HG03159 (cell line): ENCODE measurements around the gene SLC25A17.
"Not testable (repeated sequence)": the region's sequence is repeated elsewhere in the genome, so short reads cannot be mapped to it uniquely, and the experiment has no call there.

Source experiments
- ATAC-seq: cut with Tn5 transposase; IDR thresholded peaks from one replicate; pipeline ENCODE4 v1.9.1; 2021; ENCODE audit warnings: mild to moderate bottlenecking, moderate library complexity; ENCODE audit not compliant: unreplicated experiment

The SLC25A17 gene

GRCh38 chr22:40818747-40819598 is at the start of gene SLC25A17:
SLC25A17 (minus strand) TSS chr22:40819346; CDS start chr22:40819248, 98 bp downstream.
- ATAC-seq: peak; percentile 71

- ATAC-seq: not testable (repeated sequence)
Observed at GRCh38 chr22:40868379-40868778, 49.2 kb upstream of the SLC25A17 start.

- no peak for ATAC-seq
Observed at GRCh38 chr22:40867109-40867508, 48.0 kb upstream of the SLC25A17 start.

- ATAC-seq: no peak
Observed at GRCh38 chr22:40862537-40862936, 43.4 kb upstream of the SLC25A17 start.

DNA sequence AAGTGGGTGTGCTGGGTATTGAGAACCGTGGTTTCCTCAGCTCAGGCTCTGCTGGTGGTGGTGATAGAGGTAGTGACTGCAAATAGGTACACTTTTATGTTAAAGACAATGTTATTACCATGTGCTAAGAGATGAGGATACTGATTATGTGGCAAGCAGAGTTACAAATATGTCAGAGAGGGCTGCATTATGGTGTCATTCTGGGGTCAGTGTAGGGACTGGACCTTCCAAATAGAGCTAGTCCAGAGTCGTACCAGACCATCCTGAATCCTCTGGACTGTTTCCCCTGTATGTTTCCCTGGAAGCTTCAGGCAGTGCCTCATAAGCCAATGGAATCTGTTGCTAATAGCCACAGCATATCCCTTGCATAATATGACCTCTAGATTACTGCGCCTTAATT is 42.9 kb upstream of the SLC25A17 start, which contains the start of gene DNAJB7:
Gene DNAJB7 (minus strand): TSS at position 101 of the 400 bp plus-strand sequence. CDS start 119 bp downstream, outside the sequence.
- no peak for ATAC-seq

- ATAC-seq: no peak
Observed at GRCh38 chr22:40857309-40857855, 38.2 kb upstream of the SLC25A17 start.

GRCh38 chr22:40856513-40857308 is 37.6 kb upstream of the SLC25A17 start, which contains the start of the genes ST13 and XPNPEP3:
ST13 (minus strand) TSS chr22:40856639; CDS start chr22:40856540, 99 bp downstream.
XPNPEP3 (plus strand) TSS chr22:40857148; CDS start chr22:40857182, 34 bp downstream.
- ATAC-seq: peak; percentile 89

GRCh38 chr22:40855979-40856512 is 36.9 kb upstream of the SLC25A17 start:
- peak; percentile 23 for ATAC-seq

DNA sequence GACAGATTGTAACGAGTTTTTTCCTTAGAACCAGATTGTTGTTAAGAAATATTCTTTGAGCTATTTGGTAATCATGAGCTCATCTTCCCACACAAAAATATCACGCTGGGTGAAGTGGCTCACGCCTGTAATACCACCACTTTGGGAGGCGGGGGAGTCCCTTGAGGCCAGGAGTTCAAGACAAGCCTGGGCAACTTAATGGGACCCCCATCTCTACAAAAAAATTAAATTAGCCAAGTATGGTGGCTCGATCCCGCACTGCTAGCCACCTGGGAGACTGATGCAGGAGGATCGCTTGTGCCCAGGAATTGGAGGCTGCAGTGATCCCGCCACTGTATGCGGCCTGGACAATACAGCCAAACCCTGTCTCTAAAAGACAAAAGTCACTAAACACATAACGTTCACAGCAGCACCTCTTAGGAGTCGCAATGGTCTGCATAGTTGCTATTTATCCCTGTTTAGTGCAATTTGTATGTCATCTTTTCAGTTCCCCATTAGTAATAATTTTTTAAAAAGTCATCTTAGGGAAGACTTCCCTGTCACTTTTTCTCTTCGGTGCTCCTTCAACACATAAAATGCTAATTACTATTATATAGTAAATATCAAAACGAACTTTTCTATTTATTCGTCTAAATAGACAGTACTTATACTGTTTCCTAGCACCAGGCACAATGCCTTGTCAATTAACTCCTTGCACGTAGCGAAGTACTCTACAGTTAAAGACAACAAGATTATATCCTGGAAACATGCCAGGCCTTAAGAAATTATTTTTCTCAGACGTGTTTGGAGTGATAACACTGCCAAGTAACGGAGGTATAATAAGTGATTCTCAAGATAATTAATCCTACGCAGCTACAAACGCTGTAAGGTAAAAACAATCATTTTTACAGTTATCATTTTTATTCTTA is 36.2 kb upstream of the SLC25A17 start:
- no peak for ATAC-seq

GRCh38 chr22:40853961-40854360 is 34.8 kb upstream of the SLC25A17 start:
- no peak for ATAC-seq

DNA sequence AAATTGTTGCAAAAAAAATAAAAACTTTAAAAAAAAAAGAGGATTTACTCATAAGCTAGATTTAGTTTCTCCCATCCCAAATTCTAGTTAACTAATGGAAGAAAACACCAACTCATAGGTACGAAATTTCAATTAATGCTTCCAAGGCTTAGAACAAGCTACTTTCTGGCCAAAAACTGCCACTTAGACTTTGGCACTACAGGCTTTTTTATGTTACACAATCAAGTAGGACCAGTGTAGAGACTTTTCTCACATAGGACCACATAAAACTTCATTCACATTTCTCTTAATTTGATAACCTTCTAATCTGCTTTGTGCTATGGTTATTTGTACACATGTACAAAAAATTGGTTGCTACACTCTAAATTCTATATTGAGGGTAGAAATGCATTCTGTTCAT is 34.2 kb upstream of the SLC25A17 start:
- ATAC-seq: no peak

DNA sequence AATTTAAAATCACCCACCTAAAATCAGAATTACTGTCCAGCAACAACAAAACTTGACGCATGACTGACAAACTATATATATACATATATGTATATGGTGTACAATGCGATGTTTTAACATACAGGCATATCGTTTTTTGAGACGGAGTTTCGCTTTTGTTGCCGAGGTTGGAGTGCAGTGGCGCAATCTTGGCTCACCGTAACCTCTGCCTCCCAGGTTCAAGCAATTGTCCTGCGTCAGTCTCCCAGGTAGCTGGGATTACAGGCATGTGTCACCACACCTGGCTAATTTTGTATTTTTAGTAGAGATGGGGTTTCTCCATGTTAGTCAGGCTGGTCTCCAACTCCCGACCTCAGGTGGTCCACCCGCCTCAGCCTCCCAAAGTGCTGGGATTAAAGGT is 26.7 kb upstream of the SLC25A17 start:
- not testable (repeated sequence) for ATAC-seq

DNA sequence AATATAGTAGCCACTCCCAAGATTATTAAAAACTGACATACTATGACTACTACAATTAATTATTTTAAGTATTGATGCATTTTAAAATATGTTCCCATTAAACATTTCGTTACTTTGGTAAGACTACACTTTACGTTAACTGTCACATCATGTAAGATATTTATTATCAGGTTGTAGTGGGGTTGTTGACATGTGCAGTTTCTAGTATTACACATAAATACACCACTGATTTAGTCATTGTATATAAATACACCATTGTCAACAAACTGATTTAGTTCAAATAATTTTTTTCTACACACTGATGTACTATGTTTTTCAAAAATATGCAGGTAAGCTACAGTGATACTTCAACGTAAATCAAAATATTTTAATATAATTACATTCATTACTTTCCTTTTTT is 25.8 kb upstream of the SLC25A17 start:
- ATAC-seq: no peak

DNA sequence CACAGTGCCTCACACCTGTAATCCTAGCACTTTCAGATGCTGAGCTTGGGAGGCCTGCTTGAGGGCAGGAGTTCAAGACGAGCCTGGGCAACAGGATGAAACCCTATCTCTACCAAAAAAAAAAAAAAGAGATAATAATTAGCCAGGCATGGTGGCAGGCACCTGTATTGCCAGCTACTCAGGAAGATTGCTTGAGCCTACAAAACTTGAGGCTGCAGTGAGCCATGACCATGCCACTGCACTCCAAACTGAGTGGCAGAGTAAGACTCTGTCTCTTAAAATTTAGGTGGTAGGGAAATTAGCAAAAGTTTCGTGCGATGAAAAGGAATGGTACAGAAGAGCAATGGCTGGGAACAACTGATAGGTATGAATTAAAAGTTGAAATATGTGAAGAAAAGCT is 19.3 kb upstream of the SLC25A17 start:
- ATAC-seq: no peak

DNA sequence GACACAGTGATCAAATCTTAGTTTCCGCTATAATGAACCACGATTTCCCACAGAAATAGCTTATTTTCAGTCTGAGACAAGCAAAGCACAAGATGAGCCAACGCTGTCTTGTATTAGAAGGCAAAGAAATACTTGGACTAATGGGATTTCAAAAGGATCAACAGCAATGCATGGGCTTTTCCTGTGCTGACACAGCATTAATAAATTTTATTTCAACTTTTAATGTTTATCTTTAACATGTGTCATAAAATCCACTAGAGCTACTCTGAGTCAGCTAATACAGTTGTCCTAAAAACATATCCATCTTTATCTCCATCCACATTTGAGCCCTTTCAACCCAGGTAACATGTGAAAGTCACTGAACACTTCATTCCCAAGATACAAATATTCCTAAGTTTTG is 15.5 kb upstream of the SLC25A17 start:
- ATAC-seq: no peak

DNA sequence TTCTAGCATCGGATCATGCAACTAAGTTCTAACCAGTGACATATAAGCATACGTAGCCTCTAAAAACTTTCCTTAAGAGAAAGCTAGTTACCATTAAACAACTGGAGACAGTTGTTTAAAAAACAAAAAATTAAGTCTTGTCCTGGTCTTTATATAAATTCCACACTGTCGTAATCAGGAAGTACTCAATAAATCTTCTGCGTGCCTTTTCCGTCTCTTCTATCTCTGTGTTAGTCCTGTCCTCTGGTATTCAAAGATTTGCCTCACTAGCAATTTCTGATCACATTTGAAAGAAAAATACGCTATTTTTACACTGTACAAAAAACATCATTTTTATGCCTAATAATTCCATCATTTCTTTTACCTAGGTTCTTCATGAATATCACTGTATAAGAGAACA is 10.0 kb upstream of the SLC25A17 start:
- no peak for ATAC-seq

DNA sequence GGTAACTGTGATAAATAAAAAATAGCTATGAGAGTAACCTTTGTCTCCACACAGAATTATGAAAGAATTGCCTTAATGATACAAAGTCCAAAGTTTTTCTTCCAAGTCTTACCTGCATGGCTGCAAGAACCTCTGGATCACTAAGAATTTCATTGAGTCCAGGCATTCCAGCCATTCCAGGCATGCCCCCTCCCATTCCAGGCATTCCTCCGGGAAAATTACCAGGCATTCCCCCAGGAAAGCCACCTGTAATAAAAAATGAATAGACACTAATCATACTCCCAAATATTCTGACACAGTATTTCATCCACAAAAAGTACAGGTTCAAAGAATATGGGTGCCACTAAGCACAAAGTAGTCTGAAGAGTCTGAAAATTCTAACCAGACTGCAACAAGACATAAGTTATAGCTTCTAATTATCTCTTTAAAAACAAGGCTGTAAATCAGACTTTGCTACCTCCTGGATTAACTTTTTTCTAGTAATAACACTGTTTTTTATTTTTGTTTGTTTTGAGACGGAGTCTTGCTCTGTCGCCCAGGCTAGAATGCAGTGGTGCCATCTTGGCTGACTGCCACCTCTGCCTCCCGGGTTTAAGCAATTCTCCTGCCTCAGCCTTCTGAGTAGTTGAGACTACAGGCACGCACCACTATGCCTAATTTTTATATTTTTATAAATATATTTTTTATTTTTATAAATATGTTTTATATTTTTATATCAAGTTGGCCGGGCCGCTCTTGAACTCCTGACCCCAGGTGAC is 8.0 kb upstream of the SLC25A17 start:
- ATAC-seq: no peak

DNA sequence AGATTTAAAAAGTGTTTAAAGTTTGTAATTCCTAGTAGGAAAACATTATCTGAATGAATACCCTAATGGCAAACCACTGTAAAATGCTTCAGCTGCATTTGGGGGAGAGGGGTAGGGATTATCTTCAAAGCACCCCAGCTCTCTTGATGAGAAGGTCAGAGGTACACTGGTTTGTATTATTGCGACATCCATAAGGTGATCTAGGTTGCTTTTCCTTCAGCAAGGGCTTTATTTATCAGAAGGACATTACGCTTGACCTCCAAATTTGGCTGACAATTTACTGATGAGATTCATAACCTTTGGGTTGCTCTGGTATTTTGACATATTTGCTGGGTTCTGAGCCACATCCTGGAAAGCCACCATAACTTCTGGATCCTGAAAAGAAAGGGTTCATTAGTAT is 7.1 kb upstream of the SLC25A17 start:
- not testable (repeated sequence) for ATAC-seq

GRCh38 chr22:40823426-40823825 is 4.3 kb upstream of the SLC25A17 start:
- ATAC-seq: no peak
